Karpas-422 (cell line): ENCODE measurements around the gene PXMP4. TPM values are rescaled to one million over a fixed set of nuclear protein-coding genes. Genes with fewer than 3 reads are reported as not detected.

Experiments used
- DNase-seq: peaks from one replicate; pipeline ENCODE4 v3.0.0-alpha.2; 2015
- H2AFZ ChIP-seq: fragments of 200-600 bp; sonication (generic); 2 replicates; pipeline ENCODE4 v1.6.1; 2014; ENCODE audit warnings: antibody characterized with exemption, low read length, mixed read lengths
- H3K27ac ChIP-seq: fragments of 200-600 bp; sonication (generic); 2 replicates; pipeline ENCODE4 v1.5.1; 2014; ENCODE audit warnings: mild to moderate bottlenecking, low read length, moderate library complexity
- H3K27me3 ChIP-seq: fragments of 200-600 bp; sonication (generic); 2 replicates; pipeline ENCODE4 v1.6.1; 2014; ENCODE audit warnings: low read length, mixed read lengths
- H3K36me3 ChIP-seq: fragments of 200-600 bp; sonication (generic); 2 replicates; pipeline ENCODE4 v1.6.1; 2014; ENCODE audit warnings: low read length, mixed read lengths; ENCODE audit not compliant: insufficient read depth
- H3K4me1 ChIP-seq: fragments of 200-600 bp; sonication (generic); 2 replicates; pipeline ENCODE4 v1.6.1; 2014; ENCODE audit warnings: mild to moderate bottlenecking, low read length, mixed read lengths
- H3K4me2 ChIP-seq: fragments of 200-600 bp; sonication (generic); 2 replicates; pipeline ENCODE4 v1.6.1; 2014; ENCODE audit warnings: low read length, low read depth, mild to moderate bottlenecking; ENCODE audit not compliant: poor library complexity, severe bottlenecking
- H3K4me3 ChIP-seq: fragments of 200-600 bp; sonication (generic); 2 replicates; pipeline ENCODE4 v1.5.1; 2014; ENCODE audit warnings: mild to moderate bottlenecking, antibody characterized with exemption, low read length, mixed read lengths
- H3K79me2 ChIP-seq: fragments of 200-600 bp; sonication (generic); 2 replicates; pipeline ENCODE4 v1.6.1; 2014; ENCODE audit warnings: mild to moderate bottlenecking, low read length, mixed read lengths
- H3K9ac ChIP-seq: fragments of 200-600 bp; sonication (generic); 2 replicates; pipeline ENCODE4 v1.6.0; 2014; ENCODE audit warnings: low read length
- H3K9me2 ChIP-seq: fragments of 200-600 bp; sonication (generic), shearing (Covaris generic); replicated peaks from 2 replicates; pipeline ENCODE4 v1.6.0; 2014; ENCODE audit warnings: mild to moderate bottlenecking, low read length, moderate library complexity; ENCODE audit not compliant: insufficient read depth
- H3K9me3 ChIP-seq: fragments of 300-700, 200-600 bp; sonication (generic); 2 replicates; pipeline ENCODE4 v1.6.1; 2014; ENCODE audit warnings: low read length, mixed read lengths
- H4K20me1 ChIP-seq: fragments of 200-600 bp; sonication (generic); 2 replicates; pipeline ENCODE4 v1.6.1; 2014; ENCODE audit warnings: mild to moderate bottlenecking, antibody characterized with exemption, low read length, low read depth; ENCODE audit not compliant: insufficient read depth
- total RNA-seq: library from RNA; depleted of rRNA; stranded (reverse); fragments of >200 nt; shearing (Covaris generic); gene quantifications from 2 replicates; pipeline ENCODE4 v1.2.3, GENCODE V29; 2014; ENCODE audit warnings: low replicate concordance

PXMP4 gene
- total RNA-seq, 1 experiment from 2014 or later, result 4.7 TPM

DNA sequence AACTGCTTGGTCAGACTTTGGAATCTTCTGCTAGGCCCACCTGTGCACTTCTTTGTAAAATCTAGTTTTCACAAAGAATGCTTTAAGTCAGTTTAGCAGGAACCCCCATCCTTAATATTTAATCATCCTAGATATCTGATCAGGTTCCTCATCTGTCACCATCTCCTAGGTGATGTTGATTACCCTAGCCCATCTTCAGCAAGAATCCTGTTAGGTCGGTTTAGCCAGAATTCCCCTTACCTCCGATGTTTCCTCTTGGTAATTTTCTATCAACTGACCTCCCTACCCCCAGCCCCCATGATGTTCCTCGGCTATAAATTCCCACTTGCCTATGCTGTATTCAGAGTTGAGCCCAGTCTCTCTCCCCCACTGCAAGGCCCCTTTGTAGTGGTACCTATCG, 9.0 kb upstream of the PXMP4 start:
- Histone ChIP-seq H3K79me2 (no peaks in the 10 kb centered on the region), H3K4me2 (no peak overlapping the region), H3K4me1 (peaks cover 29% of the 10 kb centered on the region), H4K20me1 (no peaks in the 10 kb centered on the region), H3K4me3 (no peak overlapping the region), H3K9me3 (no peaks in the 10 kb centered on the region), H3K36me3 (no peaks in the 10 kb centered on the region), H3K9me2 (no peaks in the 10 kb centered on the region), H3K27me3 (no peaks in the 10 kb centered on the region), H3K9ac (no peak overlapping the region), H2AFZ (no peak overlapping the region), H3K27ac (no peak overlapping the region)
- no peak for DNase-seq

DNA sequence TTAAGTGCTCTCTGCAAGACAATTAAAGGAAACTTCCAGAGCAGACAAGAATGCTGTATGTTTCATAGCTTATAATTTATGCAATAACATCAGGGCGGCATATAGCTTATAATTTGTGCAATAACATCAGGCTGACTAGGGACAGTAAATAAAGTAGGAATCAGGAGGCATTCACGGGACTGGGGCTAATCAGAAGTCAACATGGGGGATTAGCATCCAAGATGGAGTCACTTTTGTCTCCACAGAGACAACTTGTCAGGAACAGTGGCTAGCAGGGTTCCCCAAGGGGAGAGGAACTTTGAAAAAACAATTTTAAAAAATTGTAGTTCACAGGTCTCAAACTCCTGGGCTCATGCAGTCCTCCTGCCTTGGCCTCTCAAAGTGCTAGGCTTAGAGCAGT, 8.4 kb upstream of the PXMP4 start:
- no peaks in the 10 kb centered on the region for H3K27me3 ChIP-seq
- H3K36me3 ChIP-seq, result no peaks in the 10 kb centered on the region
- no peak overlapping the region for H3K27ac ChIP-seq
- H4K20me1 ChIP-seq, result no peaks in the 10 kb centered on the region
- no peaks in the 10 kb centered on the region for H3K79me2 ChIP-seq
- no peaks in the 10 kb centered on the region for H3K9me3 ChIP-seq
- no peaks in the 10 kb centered on the region for H3K9me2 ChIP-seq
- H3K4me3 ChIP-seq, result no peak overlapping the region
- H2AFZ ChIP-seq, result no peak overlapping the region
- H3K9ac ChIP-seq, result no peak overlapping the region
- peaks cover 23% of the 10 kb centered on the region for H3K4me1 ChIP-seq
- DNase-seq, result no peak
- H3K4me2 ChIP-seq, result no peak overlapping the region

DNA sequence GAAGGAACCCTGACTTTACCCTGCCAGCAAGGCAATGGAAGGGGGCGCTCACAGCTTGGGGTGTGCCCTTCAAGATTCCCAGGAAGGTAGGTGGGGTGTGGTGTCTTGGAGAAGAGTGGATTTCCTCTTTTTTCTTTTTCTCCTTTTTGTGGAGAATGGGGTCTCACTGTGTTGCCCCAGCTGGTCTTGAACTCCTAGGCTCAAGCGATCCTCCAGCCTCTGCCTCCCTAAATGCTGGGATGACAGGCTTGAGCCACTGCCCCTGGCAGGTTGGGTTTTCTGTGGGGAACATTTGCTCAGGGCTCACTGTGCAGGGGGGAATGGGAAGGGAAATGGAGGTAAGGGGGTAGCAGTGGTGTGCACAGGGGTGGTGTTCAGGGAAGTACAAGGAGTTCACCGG, 7.7 kb upstream of the PXMP4 start:
- DNase-seq, result no peak
- no peaks in the 10 kb centered on the region for H3K9me3 ChIP-seq
- H3K27me3 ChIP-seq, result no peaks in the 10 kb centered on the region

DNA sequence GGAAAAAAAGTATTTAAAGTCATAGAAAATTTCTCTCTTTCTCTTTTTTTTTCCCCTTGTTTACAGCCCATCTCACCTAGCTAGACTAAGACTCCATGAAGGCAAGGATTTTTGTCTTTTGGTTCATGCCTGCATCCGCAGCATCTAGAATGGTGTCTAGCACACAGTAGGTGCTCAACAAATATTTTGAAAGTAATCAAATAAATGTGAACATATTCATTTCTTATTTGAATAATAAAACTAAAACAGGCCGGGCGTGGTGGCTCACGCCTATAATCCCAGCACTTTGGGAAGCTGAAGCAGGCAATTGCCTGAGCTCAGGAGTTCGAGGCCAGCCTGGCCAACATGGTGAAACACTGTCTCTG, 7.0 kb upstream of the PXMP4 start:
- H3K9me2 ChIP-seq, result no peaks in the 10 kb centered on the region
- no peaks in the 10 kb centered on the region for H3K9me3 ChIP-seq
- H3K9ac ChIP-seq, result no peak overlapping the region
- H3K36me3 ChIP-seq, result no peaks in the 10 kb centered on the region
- peaks cover 10% of the 10 kb centered on the region for H3K4me1 ChIP-seq
- H3K79me2 ChIP-seq, result no peaks in the 10 kb centered on the region
- no peak overlapping the region for H2AFZ ChIP-seq
- H3K4me3 ChIP-seq, result no peak overlapping the region
- no peaks in the 10 kb centered on the region for H4K20me1 ChIP-seq
- no peak overlapping the region for H3K27ac ChIP-seq
- no peak overlapping the region for H3K4me2 ChIP-seq
- H3K27me3 ChIP-seq, result no peaks in the 10 kb centered on the region
- no peak for DNase-seq

More for the DNA sequence above, 7.7 kb upstream of the PXMP4 start:
- Histone ChIP-seq H3K9ac (no peak overlapping the region), H3K4me3 (no peak overlapping the region), H3K27ac (no peak overlapping the region), H2AFZ (no peak overlapping the region), H3K4me2 (no peak overlapping the region), H3K4me1 (peaks cover 16% of the 10 kb centered on the region), H3K36me3 (no peaks in the 10 kb centered on the region), H4K20me1 (no peaks in the 10 kb centered on the region), H3K79me2 (no peaks in the 10 kb centered on the region), H3K9me2 (no peaks in the 10 kb centered on the region)

DNA sequence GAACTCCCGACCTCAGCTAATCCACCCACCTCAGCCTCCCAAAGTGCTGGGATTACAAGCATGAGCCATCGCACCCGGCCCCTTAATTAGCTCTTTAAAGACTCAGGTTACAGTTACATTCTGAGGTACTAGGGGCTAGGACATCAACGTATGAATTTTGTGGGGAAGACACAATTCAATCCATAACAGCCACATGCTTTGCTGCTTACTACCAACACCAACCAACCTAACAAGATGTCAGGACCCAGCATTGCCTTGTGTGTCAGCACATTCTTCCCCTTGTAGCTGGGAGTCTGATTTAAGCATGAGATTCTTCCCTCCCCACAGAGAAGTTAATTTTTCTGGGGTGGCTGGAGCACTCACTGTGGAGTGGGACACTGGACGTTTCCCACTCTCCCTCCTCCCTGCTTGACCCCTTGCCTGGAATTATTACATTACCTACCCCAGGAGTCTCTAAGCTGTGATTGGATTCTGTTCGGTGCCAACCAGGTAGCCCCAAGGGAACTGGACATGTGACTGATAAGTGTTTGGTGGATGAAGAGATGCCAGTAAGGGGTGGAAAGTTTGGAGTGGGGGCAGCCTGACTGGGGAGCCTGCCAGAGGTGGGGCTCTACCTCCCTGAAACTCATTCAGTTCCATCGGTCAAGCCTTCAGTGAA, 5.6 kb upstream of the PXMP4 start:
- H3K9me3 ChIP-seq, result no peaks in the 10 kb centered on the region
- no peaks in the 10 kb centered on the region for H3K36me3 ChIP-seq
- H3K4me3 ChIP-seq, result no peak overlapping the region
- H3K9me2 ChIP-seq, result no peaks in the 10 kb centered on the region
- no peaks in the 10 kb centered on the region for H3K79me2 ChIP-seq
- no peak overlapping the region for H2AFZ ChIP-seq
- H3K27me3 ChIP-seq, result no peaks in the 10 kb centered on the region
- no peak overlapping the region for H3K9ac ChIP-seq
- H4K20me1 ChIP-seq, result no peaks in the 10 kb centered on the region
- no peak for DNase-seq
- H3K4me2 ChIP-seq, result no peak overlapping the region
- H3K4me1 ChIP-seq, result peaks cover 4% of the 10 kb centered on the region
- no peak overlapping the region for H3K27ac ChIP-seq

DNA sequence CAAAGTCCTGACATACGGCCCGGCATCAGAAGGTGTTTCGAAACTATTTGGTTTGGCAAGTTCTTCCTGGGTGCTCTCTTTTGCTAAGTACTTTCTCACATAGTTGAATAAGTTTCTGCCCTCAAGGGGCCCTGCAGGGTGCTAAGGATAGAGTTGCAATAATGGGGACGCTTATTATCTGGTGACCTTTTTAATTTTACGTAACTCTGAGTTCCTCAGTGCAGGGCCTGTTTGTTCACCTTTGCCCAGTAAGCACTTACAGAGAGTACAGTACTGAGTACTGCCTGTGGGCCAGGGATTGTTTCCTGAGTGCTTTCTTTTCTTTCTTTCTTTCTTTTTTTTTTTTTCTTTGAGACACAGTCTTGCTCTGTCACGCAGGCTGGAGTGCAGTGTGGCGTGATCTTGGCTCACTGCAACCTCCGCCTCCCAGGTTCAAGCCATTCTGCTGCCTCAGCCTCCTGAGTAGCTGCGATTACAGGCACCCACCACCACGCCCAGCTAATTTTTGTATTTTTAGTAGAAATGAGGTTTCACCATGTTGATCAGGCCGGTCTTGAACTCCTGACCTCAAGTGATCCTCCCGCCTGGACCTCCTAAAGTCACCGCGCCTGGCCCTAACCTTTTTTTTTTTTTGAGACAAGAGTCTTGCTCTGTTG, 4.5 kb upstream of the PXMP4 start:
- H3K4me3 ChIP-seq, result no peak overlapping the region
- no peak overlapping the region for H3K9ac ChIP-seq
- DNase-seq, result no peak
- no peaks in the 10 kb centered on the region for H3K27me3 ChIP-seq
- H2AFZ ChIP-seq, result peak overlapping the region; percentile 73; the same call in 1 of the 2 replicates
- H3K9me2 ChIP-seq, result no peaks in the 10 kb centered on the region
- no peak overlapping the region for H3K27ac ChIP-seq
- no peaks in the 10 kb centered on the region for H3K9me3 ChIP-seq
- no peak overlapping the region for H3K4me2 ChIP-seq
- H4K20me1 ChIP-seq, result no peaks in the 10 kb centered on the region
- no peaks in the 10 kb centered on the region for H3K36me3 ChIP-seq
- H3K4me1 ChIP-seq, result peaks cover 4% of the 10 kb centered on the region
- no peaks in the 10 kb centered on the region for H3K79me2 ChIP-seq

DNA sequence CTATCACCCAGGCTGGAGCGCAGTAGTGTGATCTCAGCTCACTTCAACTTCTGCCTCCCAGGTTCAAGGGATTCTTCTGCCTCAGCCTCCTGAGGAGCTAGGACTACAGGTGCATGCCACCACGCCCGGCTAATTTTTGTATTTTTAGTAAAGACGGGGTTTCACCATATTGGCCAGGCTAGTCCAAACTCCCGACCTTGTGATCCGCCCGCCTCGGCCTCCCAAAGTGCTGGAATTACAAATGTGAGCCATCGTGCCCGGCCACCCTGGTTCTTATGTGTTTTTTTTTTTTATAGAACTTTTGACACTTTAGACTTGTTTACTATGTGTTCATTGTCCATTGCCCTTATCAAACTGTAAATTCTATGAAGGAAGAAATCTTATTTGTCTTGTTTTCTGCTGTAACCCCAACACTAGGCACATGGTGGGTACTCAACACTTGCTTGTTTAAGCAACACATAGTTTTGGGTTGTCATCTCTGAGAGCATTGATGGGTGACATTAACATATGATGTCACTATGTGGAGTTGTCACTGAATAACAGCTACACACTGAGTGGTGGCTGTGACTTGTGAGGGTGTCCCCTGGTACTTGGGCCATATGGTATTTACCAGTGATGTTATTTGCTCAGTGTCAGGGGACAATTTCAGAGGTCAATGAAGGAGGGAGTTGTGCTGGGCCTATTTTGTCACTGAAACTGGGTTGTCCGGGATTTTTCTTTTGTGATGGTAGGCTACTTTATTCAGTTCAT, 1.5 kb upstream of the PXMP4 start:
- H3K9me2 ChIP-seq, result no peaks in the 10 kb centered on the region
- no peak overlapping the region for H2AFZ ChIP-seq
- no peak overlapping the region for H3K9ac ChIP-seq
- no peaks in the 10 kb centered on the region for H3K9me3 ChIP-seq
- DNase-seq, result no peak
- no peaks in the 10 kb centered on the region for H4K20me1 ChIP-seq
- H3K4me3 ChIP-seq, result no peak overlapping the region
- no peak overlapping the region for H3K4me2 ChIP-seq
- no peaks in the 10 kb centered on the region for H3K36me3 ChIP-seq
- H3K4me1 ChIP-seq, result peaks cover 10% of the 10 kb centered on the region
- no peaks in the 10 kb centered on the region for H3K27me3 ChIP-seq
- no peak overlapping the region for H3K27ac ChIP-seq
- H3K79me2 ChIP-seq, result 0 out of 2 replicates have a peak, but pooled peaks cover 6% of the 10 kb centered on the region

DNA sequence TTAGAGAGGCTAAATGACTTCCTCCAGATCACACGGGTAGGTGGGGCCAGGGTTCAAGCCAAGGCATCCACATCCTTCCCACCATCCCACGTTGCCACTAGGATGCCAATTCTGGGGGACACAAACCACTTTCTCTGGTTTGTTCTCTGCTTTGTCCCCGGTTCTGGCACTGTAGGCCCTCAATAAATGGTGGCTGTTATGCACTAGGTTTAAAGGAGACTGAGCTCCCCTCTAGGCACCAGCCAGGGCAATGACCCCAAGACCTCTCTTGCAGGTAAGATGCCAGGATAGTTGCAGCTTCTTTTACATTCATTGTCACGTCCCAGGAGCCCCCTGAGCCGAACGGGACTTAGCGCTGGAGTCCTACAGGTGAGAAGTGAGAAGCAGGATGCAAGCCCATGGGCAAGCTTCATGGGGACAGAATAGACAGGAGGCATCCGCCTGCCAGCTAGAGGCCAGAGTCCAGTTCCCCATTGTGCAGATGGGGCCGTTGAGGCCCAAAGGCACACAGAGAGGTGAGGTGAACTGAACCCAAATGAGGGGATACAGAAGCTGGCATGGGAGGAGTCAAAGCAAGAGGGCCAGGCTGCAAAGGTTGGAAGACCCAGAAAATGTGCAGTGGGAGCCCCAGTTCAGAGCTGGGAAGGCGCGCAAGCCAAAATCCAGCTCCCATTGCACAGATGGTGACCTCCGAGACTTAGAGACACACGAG, 677 bp downstream of the PXMP4 start:
- Histone ChIP-seq H3K9me2 (no peaks in the 10 kb centered on the region), H3K9ac (peak overlapping the region; percentile 72), H3K27ac (no peak overlapping the region), H3K4me2 (peak overlapping the region; percentile 64), H3K27me3 (no peaks in the 10 kb centered on the region), H3K9me3 (no peaks in the 10 kb centered on the region), H3K36me3 (no peaks in the 10 kb centered on the region), H2AFZ (no peak overlapping the region; the same call in 1 of the 2 replicates), H4K20me1 (no peaks in the 10 kb centered on the region), H3K4me1 (peaks cover 9% of the 10 kb centered on the region), H3K79me2 (0 out of 2 replicates have a peak, but pooled peaks cover 6% of the 10 kb centered on the region), H3K4me3 (peak overlapping the region; percentile 77)
- peak; percentile 55 for DNase-seq
